Fibroblast of skin of scalp (primary cell): Measurements from ENCODE around the gene CERS6.

ENCODE experiments used
- DNase-seq: peaks from one replicate; pipeline ENCODE4 v3.0.0-alpha.2; 2013

Gene CERS6

DNA sequence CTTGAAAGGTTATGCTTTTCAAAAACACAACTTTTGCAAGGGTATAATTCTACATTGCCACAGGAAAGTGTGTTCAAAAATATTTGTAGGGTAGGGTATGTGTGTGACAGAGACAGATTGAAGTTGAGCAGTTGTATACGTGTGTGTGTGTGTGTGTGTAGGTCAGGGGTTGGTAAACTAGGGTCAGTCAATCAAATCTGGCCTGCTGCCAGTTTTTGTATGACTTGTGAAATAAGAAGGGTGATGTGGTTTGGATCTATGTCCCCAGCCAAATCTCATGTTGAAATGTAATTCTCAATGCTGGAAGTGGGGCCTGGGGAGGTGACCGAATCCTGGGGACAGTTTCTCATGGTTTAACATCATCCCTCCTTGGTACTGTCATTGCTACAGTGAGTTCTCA, 148.2 kb downstream of the CERS6 start:
- DNase-seq, result no peak

DNA sequence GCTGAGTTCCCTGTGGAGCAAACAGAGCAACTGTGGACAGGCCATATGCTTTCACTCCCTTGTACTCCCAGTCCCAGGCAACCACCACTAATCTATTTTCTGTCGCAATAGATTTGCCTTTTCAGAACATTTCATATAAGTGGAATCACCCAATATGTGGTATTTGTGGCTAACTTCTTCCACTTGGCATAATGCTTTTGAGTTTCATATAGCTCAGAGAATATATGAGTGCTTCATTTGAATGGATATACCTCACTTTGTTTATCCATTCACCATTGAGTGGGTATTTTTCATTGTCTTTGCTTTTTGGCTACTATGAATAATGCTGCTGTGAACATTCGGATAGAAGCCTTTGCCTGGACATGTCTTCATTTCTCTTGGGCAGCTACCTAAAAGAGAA, 151.9 kb downstream of the CERS6 start:
- peak; percentile 45 for DNase-seq

DNA sequence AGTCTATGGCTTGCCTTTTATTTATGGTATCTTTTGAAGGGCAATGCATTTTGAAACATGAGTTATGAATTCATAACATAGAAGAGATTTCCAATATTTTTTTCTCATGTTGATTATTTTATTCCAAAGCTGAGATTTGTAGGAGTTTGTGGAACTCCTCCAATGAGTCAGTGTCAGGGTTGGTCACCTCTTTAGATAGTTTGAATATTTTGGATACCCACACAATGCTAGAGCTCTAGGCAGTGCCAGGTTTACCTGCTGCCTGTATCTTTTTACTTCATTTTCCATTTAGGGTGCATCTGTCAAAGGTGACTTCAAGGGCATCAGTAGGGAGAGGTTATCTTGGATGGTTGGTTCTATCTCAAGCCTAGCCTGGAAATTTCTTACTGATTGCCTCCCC, 152.7 kb downstream of the CERS6 start:
- no peak for DNase-seq

DNA sequence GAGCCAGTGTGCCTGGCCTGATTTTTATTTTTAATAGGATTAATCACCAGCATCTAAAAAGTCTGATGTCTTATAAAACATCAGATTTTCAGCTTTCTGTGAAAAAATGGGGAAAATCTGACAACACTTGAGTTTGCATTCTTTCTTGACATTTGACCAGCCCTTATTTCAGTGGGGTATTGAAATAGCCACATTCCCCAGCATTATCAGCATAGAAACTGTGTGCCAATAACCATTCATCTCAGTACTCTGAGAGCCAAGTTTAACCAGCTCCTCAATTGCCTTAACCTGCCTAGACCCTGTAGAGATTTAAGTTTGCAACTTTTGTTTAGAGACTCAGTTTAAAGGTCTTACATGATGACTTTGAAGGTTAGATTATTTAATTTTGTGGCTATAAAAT, 155.0 kb downstream of the CERS6 start:
- no peak for DNase-seq

DNA sequence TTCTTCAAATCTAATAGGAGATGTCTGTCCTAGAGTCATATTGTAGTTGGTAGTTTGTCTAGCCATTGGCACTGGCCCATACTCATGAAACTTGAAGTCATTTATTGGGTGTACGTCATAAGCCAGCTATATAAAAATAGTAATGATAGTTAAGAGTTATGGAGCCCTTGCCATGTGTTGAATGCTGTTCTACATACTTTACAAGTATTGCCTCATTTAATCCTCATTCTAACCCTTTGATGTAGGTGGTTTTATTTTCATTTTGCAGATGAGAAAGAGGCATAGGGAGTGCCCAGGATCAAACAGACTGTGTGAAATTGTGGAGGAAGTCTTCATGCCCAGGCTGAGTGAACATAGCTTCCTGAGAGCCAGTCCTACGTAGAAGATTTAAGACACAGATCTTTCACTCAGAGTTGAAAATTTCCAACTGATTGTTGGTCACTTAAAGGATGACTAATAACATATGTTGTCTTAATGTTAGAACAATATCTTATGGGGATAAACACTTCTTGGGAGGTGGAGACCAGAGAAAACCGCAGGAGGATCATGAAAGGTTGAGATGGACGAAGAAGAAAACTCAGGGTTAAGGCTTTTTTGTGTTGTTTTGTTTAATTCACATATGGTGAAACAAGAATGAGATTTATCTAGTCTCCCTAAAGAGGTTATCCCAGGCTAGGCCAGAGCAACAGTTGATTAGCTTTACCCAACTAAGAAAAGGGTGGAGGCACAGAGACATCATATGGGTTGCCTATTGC, 156.0 kb downstream of the CERS6 start:
- DNase-seq, result no peak

DNA sequence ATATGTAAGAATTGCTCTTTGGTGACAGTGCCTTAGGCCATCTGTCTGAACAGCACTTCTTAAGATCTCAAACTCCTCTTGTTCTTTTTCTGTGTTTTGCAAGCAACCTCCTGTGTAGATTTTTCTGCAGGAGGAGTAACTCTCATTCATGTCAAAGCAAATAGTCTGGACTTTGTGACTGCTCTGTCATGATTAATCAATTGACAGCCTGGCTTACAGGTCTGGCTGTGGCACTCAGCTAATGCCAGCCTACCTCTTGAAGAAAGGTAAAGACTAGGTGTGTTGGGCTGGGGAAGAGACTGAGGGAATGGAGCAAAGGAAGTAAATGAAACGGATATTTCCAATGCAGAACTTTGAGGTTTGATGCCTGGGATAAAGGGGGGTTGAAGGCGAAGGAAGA, 156.6 kb downstream of the CERS6 start:
- no peak for DNase-seq

DNA sequence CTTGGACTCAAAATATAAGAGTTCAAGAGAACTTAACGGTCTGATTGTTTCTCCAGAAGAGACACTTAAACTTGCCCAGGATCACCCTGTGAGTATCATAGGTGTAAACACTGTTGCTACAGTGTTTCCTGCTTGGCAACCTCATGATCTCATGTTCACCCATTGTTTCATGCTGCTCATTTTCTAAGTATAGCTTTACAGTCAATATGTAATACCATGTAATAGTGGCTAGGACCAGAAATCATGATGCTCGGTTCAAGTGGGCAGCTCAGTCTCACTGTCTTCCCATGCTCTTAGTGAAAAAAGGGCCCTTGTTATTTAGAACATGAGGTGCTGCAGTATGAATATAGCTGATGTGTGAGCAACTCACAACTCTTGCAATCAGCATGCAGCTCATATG, 157.5 kb downstream of the CERS6 start:
- DNase-seq, result no peak

DNA sequence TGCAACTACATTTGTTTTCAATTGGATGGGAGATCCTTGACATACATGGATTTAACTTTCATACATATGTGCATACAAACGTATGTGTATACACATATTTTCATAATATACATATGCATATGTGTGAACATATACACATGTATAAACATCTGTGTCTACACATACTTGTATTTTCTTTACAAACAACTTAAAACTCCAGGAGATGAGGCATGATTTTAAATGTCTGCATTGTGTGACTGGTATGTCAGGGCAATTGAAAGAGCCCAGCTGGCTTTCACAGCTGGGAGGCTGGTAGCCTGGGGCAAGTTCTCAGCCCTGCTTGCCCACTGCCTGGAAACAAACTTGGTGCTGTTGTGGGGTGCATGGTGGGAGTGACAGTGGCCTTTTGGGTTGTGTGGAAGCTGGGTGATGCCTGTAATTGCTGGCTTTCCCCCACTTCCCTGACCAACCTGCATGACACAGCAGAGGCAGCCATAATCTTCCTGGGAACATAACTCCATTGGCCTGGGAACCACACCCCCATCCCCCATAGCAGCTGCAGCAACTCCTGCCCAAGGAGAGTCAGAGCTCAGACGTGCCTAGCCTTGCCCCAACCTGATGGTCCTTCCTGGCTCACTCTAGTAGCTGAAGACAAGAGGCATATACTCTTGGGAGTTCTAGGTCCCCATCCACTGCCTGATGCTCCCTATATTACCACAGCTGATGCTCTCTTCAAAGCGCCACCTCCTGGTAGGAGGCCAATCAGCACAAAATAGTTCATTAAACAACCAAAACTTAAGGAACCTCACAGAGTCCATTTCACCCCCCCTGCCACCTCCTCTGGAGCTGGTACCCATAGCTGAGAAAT, 158.3 kb downstream of the CERS6 start:
- DNase-seq, result no peak

DNA sequence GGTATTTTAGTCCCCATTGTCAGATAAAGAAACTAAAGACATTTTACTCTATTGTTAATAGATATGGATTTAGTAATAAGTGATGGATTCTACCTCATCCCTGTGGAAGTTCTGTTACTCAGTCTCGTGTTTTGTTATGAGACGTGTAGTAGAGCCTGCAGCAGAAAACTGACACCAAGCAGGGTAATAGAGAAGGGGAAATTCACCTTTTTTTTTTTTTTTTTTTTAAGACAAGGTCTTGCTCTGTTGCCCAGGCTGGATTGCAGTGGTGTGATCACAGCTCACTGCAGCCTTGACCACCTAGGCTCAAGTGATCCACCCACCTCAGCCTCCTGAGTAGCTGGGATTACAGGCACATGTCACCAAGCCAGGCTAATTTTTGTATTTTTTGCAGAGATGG, 164.5 kb downstream of the CERS6 start:
- DNase-seq, result no peak

DNA sequence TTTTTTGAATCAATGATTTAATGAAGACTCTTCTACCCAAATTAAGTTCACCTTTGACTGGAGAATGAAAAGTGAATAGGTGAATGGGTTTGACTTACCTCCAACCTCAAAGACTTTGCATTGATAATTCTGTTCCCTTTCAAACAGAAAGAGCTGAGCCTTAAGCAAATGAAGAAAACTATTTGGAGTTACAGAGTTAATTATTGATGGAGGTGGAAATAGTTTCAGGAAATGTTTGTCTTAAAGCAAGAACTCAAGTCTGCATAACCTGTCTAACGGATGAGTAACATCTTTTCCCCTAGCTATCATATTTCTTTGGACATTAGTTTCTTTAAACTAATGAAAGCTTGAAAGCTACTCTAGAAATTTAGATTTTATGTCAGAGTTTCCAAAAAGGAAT, 166.5 kb downstream of the CERS6 start:
- DNase-seq, result no peak

DNA sequence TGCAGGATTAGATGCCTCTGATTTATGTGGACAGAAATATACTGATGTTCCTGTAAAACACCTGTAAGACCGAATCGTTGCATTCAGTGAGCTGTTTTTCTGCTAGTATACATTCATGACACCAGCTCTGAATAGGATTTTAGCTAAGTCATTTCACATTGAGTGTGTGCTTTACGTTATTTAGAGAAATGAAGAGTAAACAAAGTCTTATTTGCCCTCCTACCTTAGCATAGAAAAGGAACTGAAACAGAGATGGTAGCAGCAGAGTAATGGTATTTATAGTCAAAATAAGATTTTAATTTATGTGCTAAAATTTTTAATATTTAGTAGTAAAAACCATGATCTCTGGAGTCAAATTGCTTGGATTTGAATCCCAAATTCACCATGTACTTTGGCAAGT, 168.0 kb downstream of the CERS6 start:
- DNase-seq, result no peak

DNA sequence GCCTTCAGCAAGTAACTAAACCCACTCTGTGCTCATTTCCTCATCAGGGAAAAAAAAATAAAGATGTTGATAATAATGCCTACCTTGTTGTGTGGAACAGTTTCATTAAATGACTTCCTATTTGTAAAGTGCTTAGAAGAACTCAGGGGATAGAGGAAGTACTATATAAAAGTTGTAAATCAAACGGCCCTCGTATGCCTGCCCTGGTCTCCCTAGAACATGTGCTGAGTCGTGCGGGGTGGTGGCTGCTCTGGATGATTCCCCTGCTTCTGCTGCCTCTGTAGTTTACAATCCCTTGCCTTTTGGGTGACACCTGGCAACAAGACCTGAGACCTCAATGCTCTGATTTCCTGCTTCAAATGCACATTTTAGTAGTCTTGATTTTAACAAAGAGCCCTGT, 170.0 kb downstream of the CERS6 start:
- DNase-seq, result no peak

DNA sequence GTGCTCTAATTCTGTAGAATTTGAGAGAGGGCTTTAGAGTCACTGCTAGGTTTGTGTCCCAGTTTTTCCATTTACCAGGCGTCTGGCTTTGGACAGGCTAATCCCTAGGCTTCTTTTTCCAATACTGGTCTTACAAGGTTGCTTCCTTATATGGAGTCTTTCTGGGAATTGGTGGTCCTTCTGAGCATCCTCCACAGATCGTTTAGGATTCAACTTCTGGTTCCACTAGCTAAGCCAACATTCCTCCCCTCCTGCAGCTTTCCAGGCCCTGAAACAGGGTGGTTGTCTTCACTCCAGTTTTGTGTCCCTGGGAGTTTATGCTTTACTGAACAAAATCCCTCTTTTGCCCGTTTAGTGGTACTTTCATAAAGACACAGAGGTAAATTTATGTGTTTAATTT, 170.6 kb downstream of the CERS6 start:
- DNase-seq, result no peak

DNA sequence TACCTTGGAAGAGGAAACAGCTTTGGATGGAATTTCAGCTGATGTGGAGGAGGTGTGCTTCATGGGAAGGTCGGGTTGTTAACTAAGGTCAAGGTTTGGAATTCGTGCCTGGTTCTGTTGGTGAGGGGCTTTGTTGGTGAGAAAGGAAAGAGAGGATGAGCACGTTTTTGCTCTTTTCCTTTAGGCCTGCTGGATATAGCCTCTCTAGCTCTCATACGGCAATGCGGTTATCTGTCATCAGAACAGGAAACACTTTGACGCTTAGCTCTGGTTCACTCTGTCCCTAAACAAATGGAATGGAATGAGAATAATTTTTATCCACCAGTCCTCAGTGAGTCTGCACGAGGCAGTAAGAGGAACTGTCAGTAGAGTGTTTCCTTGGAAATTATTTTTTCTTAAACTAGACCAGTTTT, 176.6 kb downstream of the CERS6 start:
- peak; percentile 53 for DNase-seq

DNA sequence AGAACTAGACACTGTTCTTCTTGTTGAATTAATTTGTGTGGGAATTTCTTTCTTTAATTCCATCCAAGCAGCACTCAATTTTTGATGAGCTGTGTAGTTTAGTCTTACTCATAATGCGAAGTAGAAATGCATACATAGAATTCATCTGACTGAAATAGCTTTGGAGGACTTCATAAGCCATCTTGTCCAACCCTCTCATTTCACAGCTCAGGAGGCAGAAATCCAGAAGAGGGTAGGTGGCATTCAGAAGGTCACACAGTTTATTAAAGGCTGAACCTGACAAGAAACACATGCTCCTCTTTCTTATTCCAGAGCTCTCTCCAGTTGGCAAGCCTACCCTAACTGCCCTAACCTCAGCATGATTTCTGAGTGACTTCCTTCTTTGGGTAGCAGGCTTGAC, 177.1 kb downstream of the CERS6 start:
- no peak for DNase-seq

DNA sequence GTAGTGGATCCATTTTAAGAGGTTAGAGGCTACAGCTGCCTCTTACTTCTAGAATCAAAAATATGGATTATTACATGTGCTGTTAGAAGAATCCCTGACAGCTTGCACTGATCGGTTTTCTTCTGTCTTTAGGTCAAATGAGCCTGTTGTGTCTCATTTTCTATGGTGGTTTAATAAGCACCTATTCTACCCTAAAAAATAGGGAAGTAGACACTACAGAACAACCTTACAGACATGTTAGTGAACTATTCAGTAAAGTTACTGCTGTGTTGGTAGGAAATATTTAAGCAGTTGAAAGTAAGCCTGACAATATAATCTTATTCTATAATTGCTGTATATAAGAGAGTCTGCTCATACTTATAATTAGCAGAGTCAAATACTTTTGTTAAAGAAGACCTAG, 177.8 kb downstream of the CERS6 start:
- DNase-seq, result no peak

DNA sequence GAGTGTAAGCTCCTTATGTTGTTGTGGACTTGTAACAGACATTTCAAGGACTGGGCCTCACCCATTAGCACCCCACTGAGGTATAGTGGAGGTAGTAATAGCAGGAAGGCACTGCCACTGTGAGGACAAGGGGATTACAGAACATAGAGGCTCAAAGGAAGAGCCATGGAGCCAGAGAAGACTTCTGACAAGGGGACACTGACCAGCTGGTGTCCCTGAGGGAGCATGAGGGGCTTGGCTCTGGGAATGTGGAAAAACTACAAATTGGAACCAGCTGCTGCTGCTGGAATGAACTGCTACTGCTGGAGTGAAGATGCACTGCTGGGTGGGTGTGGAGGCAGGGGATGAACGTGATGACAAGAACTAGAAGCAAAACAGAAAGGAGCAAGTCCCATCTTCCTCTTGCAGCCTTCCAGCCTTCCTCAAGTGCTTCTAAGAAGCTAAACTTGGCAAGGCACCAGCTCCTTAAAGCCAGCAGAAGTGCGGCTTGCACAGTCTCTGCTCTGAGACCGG, 179.0 kb downstream of the CERS6 start:
- DNase-seq, result peak; percentile 88

DNA sequence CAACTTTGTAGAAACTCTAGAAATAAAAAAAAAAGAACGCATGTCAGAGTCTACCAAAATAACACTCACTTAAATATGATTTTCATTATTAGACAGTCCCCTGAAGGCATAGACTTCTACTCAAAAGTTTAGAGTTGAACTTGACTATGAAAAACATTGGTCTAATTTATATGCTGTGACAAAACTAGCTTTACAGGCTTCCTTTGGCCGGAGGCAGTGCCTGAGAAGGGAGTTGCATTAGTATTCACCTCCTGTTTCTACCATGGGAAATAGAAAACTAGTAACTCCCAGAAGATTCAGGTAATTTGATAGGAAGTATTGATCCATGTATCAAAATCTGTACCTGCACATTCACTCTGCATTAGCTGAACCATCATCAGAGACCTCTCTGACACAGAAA, 182.9 kb downstream of the CERS6 start:
- DNase-seq, result no peak

DNA sequence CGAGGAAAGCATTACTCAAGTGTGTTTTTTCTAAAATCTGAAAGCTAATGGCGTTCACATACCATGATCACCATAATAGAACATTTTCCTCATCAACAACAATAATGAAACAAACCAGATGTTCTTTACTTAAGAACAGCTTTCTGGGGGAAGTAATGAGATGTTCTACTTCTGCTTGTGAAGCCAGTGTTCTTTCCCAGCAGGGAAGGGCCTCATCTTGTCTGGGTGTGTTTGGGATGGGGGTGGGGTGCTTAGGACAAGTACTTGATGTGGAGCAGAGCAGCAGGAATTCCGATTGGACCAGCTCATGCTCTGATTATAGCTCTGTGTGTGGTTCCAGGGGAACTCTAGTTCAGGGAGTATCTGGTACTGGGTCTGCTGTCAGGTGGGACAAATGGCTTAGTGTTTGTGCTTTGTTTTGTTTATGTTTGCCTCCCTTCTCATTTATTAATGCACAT, 183.4 kb downstream of the CERS6 start:
- DNase-seq, result peak; percentile 84

DNA sequence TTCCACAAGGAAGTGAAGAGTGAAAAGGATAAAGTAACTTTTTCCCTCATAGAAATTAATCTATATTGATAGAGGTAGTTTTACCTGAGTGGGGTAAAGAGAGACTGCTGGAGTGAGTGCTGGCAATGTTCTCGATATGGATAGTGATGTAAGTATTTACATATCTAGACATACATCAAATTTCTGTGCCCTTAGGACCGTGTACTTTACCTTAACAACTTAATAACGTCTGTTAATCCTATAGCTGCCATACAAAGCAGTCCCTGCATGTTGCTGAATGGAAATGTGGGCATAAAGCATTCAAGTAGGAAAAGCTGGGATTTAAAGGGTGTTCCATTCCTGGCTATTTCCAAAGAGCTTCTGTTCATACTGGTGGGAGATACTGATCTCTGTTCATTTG, 184.0 kb downstream of the CERS6 start:
- no peak for DNase-seq

DNA sequence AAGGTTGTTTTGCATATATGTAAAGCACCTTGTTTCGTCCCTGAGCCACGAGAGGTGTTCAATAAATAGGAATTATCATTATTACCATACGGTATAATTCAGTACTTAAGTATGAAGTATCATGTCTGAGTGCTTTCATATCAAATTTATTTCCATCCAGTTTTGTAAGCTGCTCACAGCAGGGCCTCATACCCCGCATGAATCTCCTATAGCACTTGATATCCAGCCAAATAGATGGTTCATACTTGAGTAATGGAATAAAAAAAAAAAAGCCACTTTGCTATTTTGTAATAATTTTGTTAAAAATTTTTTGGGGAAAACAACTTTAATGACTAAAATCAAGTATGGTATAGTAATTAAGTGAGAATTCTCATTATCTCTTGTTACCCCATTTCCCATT, 185.6 kb downstream of the CERS6 start:
- peak; percentile 51 for DNase-seq

DNA sequence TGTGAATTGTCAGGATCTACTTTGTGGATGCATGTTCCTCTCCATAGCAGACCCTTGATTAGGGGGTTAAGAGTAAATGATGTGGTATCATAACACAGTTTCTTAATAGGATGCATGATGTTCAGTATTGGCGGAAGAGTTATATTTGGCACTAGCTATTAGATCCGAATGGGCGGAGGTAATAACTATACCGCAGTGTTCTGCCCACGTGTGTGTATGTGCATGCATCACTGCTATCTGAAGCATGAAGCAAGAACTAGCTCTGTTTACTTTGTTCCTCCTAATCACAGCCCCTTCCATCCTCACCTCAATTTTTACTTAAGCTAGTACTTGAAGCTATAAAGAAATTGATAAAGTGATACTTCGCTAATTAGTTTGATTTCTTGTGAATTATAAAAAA, 186.8 kb downstream of the CERS6 start:
- DNase-seq, result no peak

DNA sequence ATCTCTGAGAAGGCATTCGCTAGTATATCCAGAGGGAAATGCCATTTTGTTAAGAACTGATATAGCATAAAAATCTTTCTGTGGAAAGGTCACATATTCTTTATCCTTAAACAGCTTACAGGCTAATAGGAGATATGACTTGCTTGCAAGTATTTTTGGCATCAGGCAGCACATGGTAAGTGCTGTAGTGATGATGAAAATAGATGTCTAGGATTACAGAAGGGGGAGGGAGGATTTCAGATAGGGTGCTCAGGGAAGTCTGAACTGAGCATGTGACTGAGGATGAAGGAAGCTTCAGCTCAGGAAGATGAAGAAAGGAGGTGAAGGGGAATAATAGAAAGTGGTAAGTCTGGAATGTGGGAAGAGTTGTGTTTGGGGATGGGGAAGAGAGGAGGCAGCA, 187.9 kb downstream of the CERS6 start:
- no peak for DNase-seq
